GM12878 (cell line): ENCODE measurements around the gene CERCAM. TPM values are rescaled to one million over a fixed set of nuclear protein-coding genes. Genes with fewer than 3 reads are reported as not detected.

ENCODE experiments used
- ATAC-seq: fragments of 200-7000 bp; cut with Tn5 transposase; 3 replicates; pipeline ENCODE4 v1.9.1; 2020; ENCODE audit warnings: mild to moderate bottlenecking, moderate library complexity
- BruUV-seq: library from RNA; stranded (reverse); fragments of 400-500 nt; replicated peaks from 2 replicates; lab custom pipeline; 2021; lab: Mats Ljungman, UMichigan
- CTCF ChIA-PET: fragments of 300-600 bp; sonication (Branson Sonifier 250); formaldehyde crosslinking; extraction: SDS; loops from one replicate; lab custom pipeline; 2021; ENCODE audit warnings: inconsistent platforms; lab: Yijun Ruan, JAX
- POLR2A ChIA-PET: fragments of 350-600 bp; formaldehyde crosslinking; extraction: SDS; loops from one replicate; lab custom pipeline; 2021; ENCODE audit warnings: inconsistent platforms; lab: Charles Lee
- RAD21 ChIA-PET: fragments of 300-600 bp; sonication (Branson Sonifier 250); formaldehyde crosslinking; loops from one replicate; lab custom pipeline; 2023; ENCODE audit warnings: antibody characterized with exemption; ENCODE audit not compliant: unreplicated experiment; lab: Charles Lee
- SMC1A ChIA-PET: fragments of 300-600 bp; sonication (Branson Sonifier 250); formaldehyde crosslinking; loops from one replicate; lab custom pipeline; 2023; ENCODE audit not compliant: unreplicated experiment, uncharacterized antibody; lab: Charles Lee
- DNase-seq: peaks from one replicate; pipeline ENCODE4 v3.0.0-alpha.2; 2011; ENCODE audit warnings: low read depth, low spot score
- FAIRE-seq: peaks from 3 replicates; lab custom pipeline; 2011; peaks lifted over from hg19 to GRCh38; lab: Jason Lieb, UNC
- H2AFZ ChIP-seq: 2 replicates; pipeline ENCODE4 v1.6.0; 2011; ENCODE audit warnings: low read depth, low read length, control low read depth; ENCODE audit not compliant: control insufficient read depth
- H3K27ac ChIP-seq: 2 replicates; pipeline ENCODE4 v1.5.1; 2011; ENCODE audit warnings: control low read depth; ENCODE audit not compliant: control insufficient read depth, insufficient read depth
- H3K27me3 ChIP-seq, 2 experiments: replicated peaks in 1 of 2; 2 replicates each; pipeline versions ENCODE4 v1.6.0 to v1.6.1; 2011; ENCODE audit warnings: low read length in 1 of 2; ENCODE audit not compliant: control insufficient read depth in 2 of 2, insufficient read depth in 2 of 2
- H3K36me3 ChIP-seq, 2 experiments: 2 replicates each; pipeline ENCODE4 v1.5.1; 2011; ENCODE audit warnings: low read length in 1 of 2; ENCODE audit not compliant: control insufficient read depth in 2 of 2, insufficient read depth in 2 of 2
- H3K4me1 ChIP-seq: 2 replicates; pipeline ENCODE4 v1.6.1; 2011; ENCODE audit warnings: mild to moderate bottlenecking, low read length, moderate library complexity, mixed read lengths; ENCODE audit not compliant: control insufficient read depth, insufficient read depth
- H3K4me2 ChIP-seq: 2 replicates; pipeline ENCODE4 v1.6.0; 2011; ENCODE audit warnings: control low read depth; ENCODE audit not compliant: control insufficient read depth, insufficient read depth
- H3K4me3 ChIP-seq: fragments of 200-600 bp; sonication (generic); 2 replicates; pipeline ENCODE4 v1.5.1; 2016
- H3K79me2 ChIP-seq: 2 replicates; pipeline ENCODE4 v1.6.0; 2011; ENCODE audit warnings: low read length; ENCODE audit not compliant: control insufficient read depth, insufficient read depth
- H3K9ac ChIP-seq: 2 replicates; pipeline ENCODE4 v1.8.0; 2011; ENCODE audit warnings: low read length, control low read depth, mixed read lengths; ENCODE audit not compliant: control insufficient read depth, insufficient read depth
- H3K9me3 ChIP-seq: replicated peaks from 3 replicates; pipeline ENCODE4 v1.5.1; 2011; ENCODE audit warnings: mild to moderate bottlenecking, low read length; ENCODE audit not compliant: control insufficient read depth, insufficient read depth
- H4K20me1 ChIP-seq: 2 replicates; pipeline ENCODE4 v1.6.0; 2011; ENCODE audit not compliant: control insufficient read depth, insufficient read depth
- CUX1 ChIP-seq: IDR thresholded peaks from 2 replicates; pipeline ENCODE4 v1.6.1; 2012; ENCODE audit warnings: improper control_type of control experiment, low read depth, low read length; ENCODE audit not compliant: insufficient replicate concordance
- NKRF ChIP-seq: fragments of 450-650 bp; conservative IDR thresholded peaks from 2 replicates; pipeline ENCODE4 v1.6.1; 2017; ENCODE audit warnings: mild to moderate bottlenecking, moderate library complexity
- RAD21 ChIP-seq: IDR thresholded peaks from 2 replicates; pipeline ENCODE4 v1.6.1; 2011; ENCODE audit warnings: mild to moderate bottlenecking, low read depth, low read length, moderate library complexity; ENCODE audit not compliant: insufficient read depth
- ZNF207 ChIP-seq: fragments of 450-650 bp; IDR thresholded peaks from 2 replicates; pipeline ENCODE4 v1.6.1; 2014; ENCODE audit warnings: antibody characterized with exemption, mild to moderate bottlenecking, borderline replicate concordance
- ZNF217 ChIP-seq: fragments of 450-650 bp; IDR thresholded peaks from 2 replicates; pipeline ENCODE4 v1.6.1; 2017; ENCODE audit warnings: antibody characterized with exemption, mild to moderate bottlenecking
- WGBS: methylation state at CpG from one replicate; pipeline ENCODE4 v1.1.6; 2016; ENCODE audit warnings: low lambda C conversion rate; ENCODE audit not compliant: insufficient replicate concordance, insufficient coverage; ENCODE audit errors: missing lambda C conversion rate; 5-methylcytosine and 5-hydroxymethylcytosine counted together
- in situ Hi-C: fragments of 300-500 bp; cut with MboI; formaldehyde crosslinking; loops from 9 replicates; pipeline ENCODE4 v1.14.3; 2018; ENCODE audit warnings: mixed read lengths
- intact Hi-C: fragments of 100-400 bp; cut with micrococcal nuclease; formaldehyde crosslinking; loops from one replicate; pipeline ENCODE4 v1.14.2; 2022; ENCODE audit not compliant: unreplicated experiment
- polyA plus RNA-seq, 11 experiments: library from polyadenylated mRNA; depleted of rRNA in 4 of 11; unstranded in 6 of 11; stranded (reverse) in 5 of 11; fragments of >200 nt; fragmentation: Nextera tagmentation in 4 of 11; fragmentation: Illumina TruSeq in 1 of 11; extraction: Ambion mirVana in 4 of 11; extraction: Trizol in 1 of 11; gene quantifications; 1 replicate in 1 of 11; 2 replicates in 10 of 11; pipeline versions ENCODE4 v1.2.1 to v1.2.3, GENCODE V29; 2011 to 2016; ENCODE audit warnings: inconsistent platforms in 2 of 11, missing spikeins in 2 of 11, low read depth in 1 of 11
- total RNA-seq, 4 experiments: library from RNA; depleted of rRNA in 3 of 4; stranded (reverse); fragments of >200 nt in 3 of 4; fragmentation: Illumina TruSeq in 1 of 4; extraction: Trizol in 1 of 4; gene quantifications; 2 replicates each; pipeline versions ENCODE4 v1.2.1 to v1.2.3, GENCODE V29; 2013 to 2021
- TF ChIP-seq, protein P1 (sequence below): IDR thresholded peaks from 2 replicates; pipeline ENCODE4 v1.6.1; 2011; ENCODE audit warnings: borderline replicate concordance, low read depth, mild to moderate bottlenecking, moderate library complexity, low read length; ENCODE audit not compliant: insufficient read depth, poor library complexity, severe bottlenecking

The CERCAM gene
- total and polyA plus RNA-seq, 10 of the 15 experiments (the other 5 are each of a cell fraction or from before 2014, with no cell fraction given), result 0.05 to 6.7 (median 0.71) TPM

- in situ Hi-C loops (no loop called here), intact Hi-C loops (no loop called here)
- H3K79me2 ChIP-seq, result no peaks in the 10 kb centered on the region
- ATAC-seq (no peak), FAIRE-seq (no peak), DNase-seq (no peak)
- no peak overlapping the region for H3K27ac ChIP-seq
- ChIA-PET RAD21 (no interaction called here), SMC1A (no interaction called here), CTCF (no interaction called here)
- H3K9ac ChIP-seq, result no peak overlapping the region
- H3K27me3 ChIP-seq, result no peaks in the 10 kb centered on the region
- no peaks in the 10 kb centered on the region for H3K9me3 ChIP-seq
- peaks cover 2 to 17% of the 10 kb centered on the region in 2 experiments; a peak in 3 of 4 replicates for H3K36me3 ChIP-seq
- H4K20me1 ChIP-seq, result no peaks in the 10 kb centered on the region
- WGBS, result 97% methylated on average over 21 of the region's 21 CpGs
- H3K4me1 ChIP-seq, result no peaks in the 10 kb centered on the region
- no peak overlapping the region for H3K4me2 ChIP-seq
- H2AFZ ChIP-seq, result no peak overlapping the region
- TF ChIP-seq, protein P1, sequence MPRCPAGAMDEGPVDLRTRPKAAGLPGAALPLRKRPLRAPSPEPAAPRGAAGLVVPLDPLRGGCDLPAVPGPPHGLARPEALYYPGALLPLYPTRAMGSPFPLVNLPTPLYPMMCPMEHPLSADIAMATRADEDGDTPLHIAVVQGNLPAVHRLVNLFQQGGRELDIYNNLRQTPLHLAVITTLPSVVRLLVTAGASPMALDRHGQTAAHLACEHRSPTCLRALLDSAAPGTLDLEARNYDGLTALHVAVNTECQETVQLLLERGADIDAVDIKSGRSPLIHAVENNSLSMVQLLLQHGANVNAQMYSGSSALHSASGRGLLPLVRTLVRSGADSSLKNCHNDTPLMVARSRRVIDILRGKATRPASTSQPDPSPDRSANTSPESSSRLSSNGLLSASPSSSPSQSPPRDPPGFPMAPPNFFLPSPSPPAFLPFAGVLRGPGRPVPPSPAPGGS, result no peak
- TF ChIP-seq ZNF207, result no peak
- no peak for TF ChIP-seq RAD21
- TF ChIP-seq ZNF217, result no peak
- TF ChIP-seq, all 136 proteins: peak for 0
- POLR2A ChIA-PET, result no interaction called here
- BruUV-seq, result no TSS peak
- H3K4me3 ChIP-seq, result no peak overlapping the region
Observed at GRCh38 chr9:128391956-128392301, 28.7 kb upstream of the CERCAM start.

DNA sequence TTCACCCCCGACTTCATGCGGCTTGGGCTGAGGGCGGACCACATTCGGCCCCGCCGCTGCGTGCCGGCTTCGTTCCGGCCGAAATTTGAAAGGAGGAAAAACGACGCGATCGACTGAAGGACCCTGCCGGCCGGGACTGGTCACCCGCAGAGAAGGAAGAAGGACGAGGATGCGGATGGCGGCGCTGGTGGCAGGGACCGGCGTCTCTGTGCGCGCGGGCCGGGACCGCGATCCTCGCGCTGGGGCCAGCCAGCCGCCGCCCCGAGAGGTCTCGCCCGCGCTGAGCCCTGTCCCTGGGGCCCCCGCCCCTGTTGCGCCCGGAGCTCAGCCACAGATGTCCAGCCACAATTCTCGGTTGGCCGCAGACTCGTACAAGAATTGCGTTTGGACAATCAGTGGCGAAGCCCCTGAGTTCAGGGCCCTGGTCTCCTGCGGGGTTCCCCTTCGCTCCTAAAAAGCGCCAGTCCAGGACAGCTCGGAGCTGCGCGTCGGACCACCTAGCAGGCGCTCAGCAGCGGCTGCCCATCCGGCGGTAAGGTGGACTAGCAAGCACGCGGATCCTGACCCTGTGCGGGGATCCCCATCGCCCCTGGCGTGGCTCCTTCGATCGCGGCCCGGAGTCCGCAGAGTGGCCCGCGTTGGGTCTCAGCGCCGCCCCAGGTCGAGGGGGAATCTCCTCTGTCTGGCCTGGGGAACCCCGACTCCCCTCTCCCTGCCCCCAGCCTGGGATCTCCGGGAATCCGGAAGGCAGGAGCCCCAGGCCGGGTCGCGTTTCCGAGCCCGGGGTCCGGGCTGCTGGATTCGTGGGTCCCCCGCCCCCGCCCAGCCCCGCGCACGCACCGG is 28.1 kb upstream of the CERCAM start:
- WGBS, result 98% methylated on average over 61 of the region's 88 CpGs
- in situ Hi-C loops (no loop called here), intact Hi-C loops (no loop called here)
- H3K4me3 ChIP-seq, result no peak overlapping the region
- H3K36me3 ChIP-seq, result peaks cover 2 to 17% of the 10 kb centered on the region in 2 experiments; a peak in 3 of 4 replicates
- no peaks in the 10 kb centered on the region for H4K20me1 ChIP-seq
- H3K9ac ChIP-seq, result no peak overlapping the region
- ChIA-PET POLR2A (no interaction called here), SMC1A (no interaction called here), RAD21 (no interaction called here), CTCF (no interaction called here)
- DNase-seq, result no peak
- no TSS peak for BruUV-seq
- no peak overlapping the region for H3K27ac ChIP-seq
- no peaks in the 10 kb centered on the region for H3K9me3 ChIP-seq
- no peak overlapping the region for H3K4me2 ChIP-seq
- no peaks in the 10 kb centered on the region for H3K27me3 ChIP-seq
- no peaks in the 10 kb centered on the region for H3K4me1 ChIP-seq
- H2AFZ ChIP-seq, result no peak overlapping the region
- FAIRE-seq, result no peak
- ATAC-seq, result no peak
- H3K79me2 ChIP-seq, result no peaks in the 10 kb centered on the region
- TF ChIP-seq CUX1, result no peak
- no peak for TF ChIP-seq NKRF
